Thyroid gland (tissue), 4 donors: ENCODE results near the gene FJX1.

Experiments
- CTCF ChIP-seq, 6 experiments: fragments of 200-600 bp in 3 of 6; fragments of 450-650 bp in 3 of 6; sonication (generic) in 3 of 6; IDR thresholded peaks; one replicate each; pipeline ENCODE4 v1.5.1; 2016 to 2019; ENCODE audit warnings: antibody characterized with exemption in 6 of 6, mild to moderate bottlenecking in 2 of 6, inconsistent platforms in 1 of 6, moderate library complexity in 1 of 6
- POLR2A ChIP-seq, 2 donors: fragments of 450-650 bp; IDR thresholded peaks; one replicate each; pipeline ENCODE4 v1.6.1; 2017; ENCODE audit warnings: antibody characterized with exemption in 2 of 2, mild to moderate bottlenecking in 2 of 2, moderate library complexity in 1 of 2

- TF ChIP-seq POLR2A (IDR thresholded peaks at IDR 0.05) = no peak
- no peak for TF ChIP-seq CTCF (IDR thresholded peaks at IDR 0.05)
Observed at GRCh38 chr11:35608502-35608901, 9.8 kb upstream of the FJX1 start.
